ENCODE results near the gene GDPGP1. TPM values are rescaled to one million over a fixed set of nuclear protein-coding genes. Genes with fewer than 3 reads are reported as not detected.

GDPGP1 gene
- total and polyA plus RNA-seq, 10 of the 15 experiments (the other 5 are each of a cell fraction or from before 2014, with no cell fraction given) = 0.68 to 8.9 (median 3.0) TPM

- no peak overlapping the region for H3K27ac ChIP-seq (ENCODE audit: control insufficient read depth, insufficient read depth)
- H3K4me3 ChIP-seq = no peak overlapping the region
- no peaks in the 10 kb centered on the region; a peak in 1 of 4 replicates for H3K36me3 ChIP-seq (ENCODE audit: control insufficient read depth in 2 of 2, insufficient read depth in 2 of 2, low read length in 1 of 2)
- no peak for DNase-seq (ENCODE audit: low read depth, low spot score)
- H4K20me1 ChIP-seq (ENCODE audit: control insufficient read depth, insufficient read depth) = no peaks in the 10 kb centered on the region; the same call in 1 of the 2 replicates
- peaks cover 14% of the 10 kb centered on the region for H3K4me1 ChIP-seq (ENCODE audit: control insufficient read depth, insufficient read depth, low read length)
- H3K9me3 ChIP-seq (replicated peaks; ENCODE audit: control insufficient read depth, insufficient read depth, low read length) = no peaks in the 10 kb centered on the region
- H3K4me2 ChIP-seq (ENCODE audit: control insufficient read depth, insufficient read depth) = peak overlapping the region; percentile 82; the same call in 1 of the 2 replicates
- CTCF ChIA-PET = interaction anchor here (0.9 to 1.9 kb wide), 11 partner anchors 15 to 85 kb away, joined by 3 to 7 read pairs (median 3); partner anchors contain the start of gene CIB1
- RAD21 ChIA-PET (ENCODE audit: unreplicated experiment) = interaction anchor here (1.2 to 4.5 kb wide), 6 partner anchors 11 to 32 kb away, joined by 3 to 30 read pairs (median 10); no protein-coding TSS in a partner anchor
- POLR2A ChIA-PET = interaction anchor here (0.9 to 7.0 kb wide), 8 partner anchors 12 to 39 kb away, joined by 3 to 101 read pairs (median 6); partner anchors contain the start of genes CIB1 and GDPGP1
- no peak overlapping the region for H3K9ac ChIP-seq (ENCODE audit: control insufficient read depth, insufficient read depth, low read length)
- FAIRE-seq = no peak
- intact Hi-C loops (cut with micrococcal nuclease; ENCODE audit: unreplicated experiment) = loop anchor here (5.0 kb wide), 1 partner anchor 41 kb away; no protein-coding TSS in a partner anchor
- no peak overlapping the region for H2AFZ ChIP-seq (ENCODE audit: control insufficient read depth, low read depth, low read length)
- in situ Hi-C loops (cut with MboI) = no loop called here
- no peaks in the 10 kb centered on the region for H3K27me3 ChIP-seq (replicated peaks in 1 of 2; ENCODE audit: control insufficient read depth in 2 of 2, insufficient read depth in 2 of 2, low read length in 1 of 2)
- no TSS peak for BruUV-seq (replicated peaks)
- SMC1A ChIA-PET (ENCODE audit: uncharacterized antibody, unreplicated experiment) = interaction anchor here (0.7 to 4.7 kb wide), 12 partner anchors 12 to 83 kb away, joined by 3 to 45 read pairs (median 4); no protein-coding TSS in a partner anchor
- WGBS (ENCODE audit: insufficient coverage, insufficient replicate concordance, low lambda C conversion rate, missing lambda C conversion rate) = over 99% methylated on average over 4 of the region's 4 CpGs
- no peak for ATAC-seq
- TF ChIP-seq ASH2L (IDR thresholded peaks at IDR 0.05; ENCODE audit: borderline replicate concordance, low read depth) (no peak), MLLT1 (IDR thresholded peaks at IDR 0.05) (peak; percentile 96)
- no peaks in the 10 kb centered on the region; the same call in 1 of the 2 replicates for H3K79me2 ChIP-seq (ENCODE audit: control insufficient read depth, insufficient read depth, low read length)
Measured at GRCh38 chr15:90202929-90203328, 31.1 kb upstream of the GDPGP1 start.

- DNase-seq (ENCODE audit: low read depth, low spot score) (no peak), ATAC-seq (no peak), FAIRE-seq (no peak)
- intact Hi-C loops (cut with micrococcal nuclease; ENCODE audit: unreplicated experiment) (loop anchor here (5.0 kb wide), 1 partner anchor 41 kb away; no protein-coding TSS in a partner anchor), in situ Hi-C loops (cut with MboI) (no loop called here)
- H3K9ac ChIP-seq (ENCODE audit: control insufficient read depth, insufficient read depth, low read length) = no peak overlapping the region
- TF ChIP-seq BRCA1 (IDR thresholded peaks at IDR 0.05; ENCODE audit: low read depth, low read length) = no peak
- ChIA-PET POLR2A (interaction anchor here (0.9 to 7.0 kb wide), 9 partner anchors 12 to 58 kb away, joined by 3 to 101 read pairs (median 6); partner anchors contain the start of genes CIB1 and GDPGP1), CTCF (interaction anchor here (0.7 to 1.9 kb wide), 9 partner anchors 16 to 84 kb away, joined by 3 to 7 read pairs (median 3); partner anchors contain the start of gene CIB1), RAD21 (ENCODE audit: unreplicated experiment) (interaction anchor here (0.5 to 4.5 kb wide), 6 partner anchors 12 to 33 kb away, joined by 3 to 18 read pairs (median 6); no protein-coding TSS in a partner anchor), SMC1A (ENCODE audit: uncharacterized antibody, unreplicated experiment) (interaction anchor here (0.6 to 4.7 kb wide), 14 partner anchors 11 to 83 kb away, joined by 3 to 45 read pairs (median 4); no protein-coding TSS in a partner anchor)
- H3K27ac ChIP-seq (ENCODE audit: control insufficient read depth, insufficient read depth) = no peak overlapping the region
- H3K4me1 ChIP-seq (ENCODE audit: control insufficient read depth, insufficient read depth, low read length) = peaks cover 14% of the 10 kb centered on the region
- H3K9me3 ChIP-seq (replicated peaks; ENCODE audit: control insufficient read depth, insufficient read depth, low read length) = no peaks in the 10 kb centered on the region
- H3K27me3 ChIP-seq (replicated peaks in 1 of 2; ENCODE audit: control insufficient read depth in 2 of 2, insufficient read depth in 2 of 2, low read length in 1 of 2) = no peaks in the 10 kb centered on the region
- BruUV-seq (replicated peaks) = no TSS peak
- no peak overlapping the region for H3K4me2 ChIP-seq (ENCODE audit: control insufficient read depth, insufficient read depth)
- no peaks in the 10 kb centered on the region; a peak in 1 of 4 replicates for H3K36me3 ChIP-seq (ENCODE audit: control insufficient read depth in 2 of 2, insufficient read depth in 2 of 2, low read length in 1 of 2)
- H2AFZ ChIP-seq (ENCODE audit: control insufficient read depth, low read depth, low read length) = no peak overlapping the region
- H3K4me3 ChIP-seq = no peak overlapping the region
- no peaks in the 10 kb centered on the region; the same call in 1 of the 2 replicates for H3K79me2 ChIP-seq (ENCODE audit: control insufficient read depth, insufficient read depth, low read length)
- no peaks in the 10 kb centered on the region; the same call in 1 of the 2 replicates for H4K20me1 ChIP-seq (ENCODE audit: control insufficient read depth, insufficient read depth)
- 97% methylated on average over 7 of the region's 7 CpGs for WGBS (ENCODE audit: insufficient coverage, insufficient replicate concordance, low lambda C conversion rate, missing lambda C conversion rate)
Measured at GRCh38 chr15:90203473-90203872, 30.5 kb upstream of the GDPGP1 start.
